Hematopoietic multipotent progenitor cell (in vitro differentiated cells): ENCODE data around the gene ISCA2. TPM values are rescaled to one million over a fixed set of nuclear protein-coding genes. Genes with fewer than 3 reads are reported as not detected.
"Not testable (repeated sequence)": the region's sequence is repeated elsewhere in the genome, so short reads cannot be mapped to it uniquely, and the experiment has no call there.

ENCODE experiments used
- DNase-seq, 3 donors: peaks; one replicate each; pipeline ENCODE4 v3.0.0-alpha.2; 2011 to 2015; ENCODE audit warnings: low read depth in 2 of 3, low spot score in 2 of 3
- total RNA-seq: library from RNA; depleted of rRNA; stranded (reverse); fragments of >200 nt; gene quantifications from one replicate; pipeline ENCODE4 v1.2.3, GENCODE V29; 2012

Gene ISCA2, protein sequence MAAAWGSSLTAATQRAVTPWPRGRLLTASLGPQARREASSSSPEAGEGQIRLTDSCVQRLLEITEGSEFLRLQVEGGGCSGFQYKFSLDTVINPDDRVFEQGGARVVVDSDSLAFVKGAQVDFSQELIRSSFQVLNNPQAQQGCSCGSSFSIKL
- 17.2 TPM for total RNA-seq

DNA sequence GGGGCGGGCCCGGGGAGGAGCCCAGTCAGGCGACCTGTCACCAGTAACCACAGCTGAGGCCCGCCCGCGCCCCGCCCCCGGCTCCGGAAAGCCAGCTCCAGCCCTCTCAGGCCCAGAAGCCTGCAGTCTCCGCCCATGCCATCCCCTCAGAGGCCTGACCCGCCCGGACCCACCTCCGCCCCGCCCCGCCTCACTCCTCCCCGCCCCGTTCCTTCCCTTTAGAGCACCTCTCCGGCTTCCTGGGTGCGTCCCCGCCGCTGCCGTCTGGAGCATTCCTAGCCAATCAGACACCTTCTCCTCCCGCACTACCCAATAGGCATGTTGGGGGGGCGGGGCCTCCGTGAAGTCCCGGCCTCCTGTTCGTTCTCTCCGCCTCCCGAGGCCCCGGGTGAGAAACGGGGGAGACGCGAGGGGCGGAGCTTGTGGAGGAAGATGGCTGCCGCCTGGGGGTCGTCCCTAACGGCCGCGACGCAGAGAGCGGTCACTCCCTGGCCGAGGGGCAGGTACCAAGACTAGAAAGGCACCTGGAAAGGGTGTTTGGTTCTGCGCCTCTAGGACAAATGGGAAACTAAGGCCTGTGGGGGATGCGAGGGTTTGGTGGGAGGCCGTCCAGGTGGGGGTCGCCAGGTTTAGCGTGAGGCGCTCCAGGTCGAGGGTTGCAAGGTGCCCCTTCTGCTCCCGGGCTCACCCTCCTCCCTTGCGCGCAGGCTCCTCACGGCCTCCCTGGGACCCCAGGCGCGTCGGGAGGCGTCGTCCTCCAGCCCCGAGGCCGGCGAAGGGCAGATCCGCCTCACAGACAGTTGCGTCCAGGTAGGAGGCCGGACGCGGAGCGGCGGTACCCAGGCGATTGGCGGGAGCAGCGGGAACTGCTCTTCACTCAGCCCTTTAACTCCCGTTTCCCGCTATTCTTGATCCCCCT is at the start of gene ISCA2:
ISCA2 (plus strand) TSS at position 423 of the 919 bp plus-strand sequence; CDS start at position 433, 10 bp downstream.
- DNase-seq: peak; percentile 90 to 99 (median 98)

DNA sequence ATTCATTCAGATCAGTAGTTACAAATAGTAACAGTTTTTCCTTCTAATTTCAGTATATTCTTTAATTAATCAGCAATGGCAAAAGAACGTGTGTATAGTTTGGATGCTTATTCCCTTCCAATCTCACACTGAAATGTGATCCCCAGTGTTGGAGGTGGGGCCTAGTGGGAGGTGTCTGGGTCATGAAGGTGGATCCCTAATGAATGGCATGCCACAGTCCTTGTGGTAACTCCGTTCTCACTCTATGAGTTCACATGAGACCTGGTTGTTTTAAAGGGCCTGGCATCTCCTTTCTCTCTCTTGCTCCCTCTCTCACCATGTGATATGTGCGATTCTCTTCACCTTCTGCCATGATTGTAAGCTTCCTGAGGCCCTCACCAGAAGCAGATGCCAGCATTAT is 48.7 kb upstream of the ISCA2 start:
- no peak for DNase-seq

DNA sequence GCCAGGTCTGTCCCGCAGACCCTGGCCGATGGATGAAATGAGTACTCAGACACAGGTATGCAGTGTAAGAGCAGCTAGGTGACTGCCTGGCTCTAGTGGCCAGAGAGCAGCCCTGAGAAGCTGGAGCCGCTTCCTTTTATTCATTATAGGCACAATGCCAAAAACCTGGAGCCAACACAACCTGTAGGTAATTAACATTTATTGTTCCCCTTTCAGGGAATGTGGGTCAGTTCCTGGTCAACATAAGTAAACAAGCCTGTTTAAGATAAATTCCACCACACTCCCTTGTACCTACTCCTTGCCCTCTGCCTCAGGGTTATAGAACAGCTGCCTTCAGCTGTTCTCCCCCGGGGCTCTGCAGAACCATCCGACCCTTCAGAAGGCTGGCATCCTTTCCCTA is 39.2 kb upstream of the ISCA2 start:
- not testable (repeated sequence) for DNase-seq

DNA sequence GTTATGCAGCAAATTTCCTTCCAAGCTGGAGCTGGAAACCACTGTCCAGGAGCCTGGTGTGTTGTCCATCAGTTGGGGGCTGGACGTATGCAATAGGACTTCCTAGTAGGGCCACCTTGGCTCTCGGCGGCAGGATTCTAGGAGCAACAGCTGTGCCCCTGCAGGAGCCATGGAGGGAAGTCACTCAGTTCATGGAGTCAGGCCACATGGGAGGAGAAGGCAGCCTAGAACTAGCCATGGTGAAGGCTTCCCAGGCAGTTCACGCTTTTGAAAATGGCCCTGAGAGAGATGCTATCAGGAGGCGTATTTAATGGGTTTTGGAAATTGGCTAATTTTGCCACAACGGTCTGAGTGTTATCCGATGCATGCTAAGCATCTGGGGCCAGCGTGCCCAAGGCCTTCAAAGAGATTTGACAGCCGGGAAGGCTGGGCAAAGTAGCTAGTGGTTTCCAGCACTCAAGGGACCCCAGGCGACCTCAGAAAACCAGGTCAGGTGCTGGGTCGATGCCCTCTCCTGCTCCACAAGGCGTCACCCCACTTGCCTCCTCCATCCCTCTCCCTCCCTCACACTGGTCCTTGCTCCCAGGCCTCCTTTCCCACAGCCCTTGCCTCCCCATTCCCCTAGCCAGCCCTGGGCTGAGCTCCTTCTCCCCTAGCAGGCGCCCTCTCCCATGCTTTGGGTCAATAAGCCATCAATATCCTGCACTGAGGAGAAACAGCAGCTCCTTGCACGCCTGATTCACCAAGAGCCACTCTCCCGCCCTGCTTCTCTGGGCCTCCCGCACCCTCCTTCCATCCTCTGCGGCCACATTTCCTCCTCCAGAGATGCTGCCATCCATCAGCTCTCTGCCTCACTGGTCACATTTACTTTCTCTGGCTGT is 36.6 kb upstream of the ISCA2 start:
- DNase-seq: no peak

DNA sequence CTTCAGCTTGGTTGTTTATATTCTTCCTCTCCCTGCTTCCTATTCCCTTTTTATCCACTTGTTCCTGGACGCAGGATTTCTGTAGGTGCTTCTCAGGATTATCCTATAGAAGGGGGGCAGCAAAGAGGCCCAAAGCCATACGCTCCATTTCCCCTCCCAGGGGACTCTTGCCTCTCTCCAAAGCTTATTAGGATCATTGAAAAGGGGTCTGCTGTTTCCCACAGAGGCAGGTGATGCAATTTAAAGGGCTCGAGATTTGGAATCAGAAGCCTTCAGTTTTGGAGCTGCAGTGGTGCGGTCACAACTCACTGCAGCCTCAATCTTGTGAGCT is 36.0 kb upstream of the ISCA2 start:
- DNase-seq: no peak

DNA sequence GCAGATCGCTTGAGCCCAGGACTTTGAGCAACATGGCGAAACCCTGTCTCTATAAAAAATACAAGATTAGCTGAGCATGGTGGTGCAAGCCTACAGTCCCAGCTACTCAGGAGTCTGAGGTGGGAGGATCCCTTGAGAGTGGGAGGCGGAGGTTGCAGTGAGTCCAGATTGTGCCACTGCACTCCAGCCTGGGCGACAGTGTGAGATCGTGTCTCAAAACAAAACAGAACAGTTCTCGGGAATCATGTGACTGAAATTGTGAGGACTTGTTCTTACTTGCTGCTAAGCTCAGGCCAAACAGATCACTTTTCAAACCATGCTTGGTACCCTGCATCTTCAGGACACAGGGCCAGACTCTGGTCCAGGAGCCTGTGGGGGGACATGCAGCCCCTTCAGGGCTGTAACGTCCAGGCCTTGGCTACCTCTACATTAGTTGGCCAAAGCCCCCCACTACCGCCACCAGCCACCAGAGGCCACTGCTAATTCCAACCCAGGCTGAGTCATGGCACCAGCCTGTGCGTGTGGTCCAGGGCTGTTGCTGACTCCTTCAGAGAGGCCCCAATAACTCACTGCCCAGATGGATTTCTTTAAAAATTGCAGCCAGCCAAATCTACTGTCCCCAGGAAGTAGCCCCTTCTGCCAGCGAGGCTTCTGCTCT is 34.1 kb upstream of the ISCA2 start:
- peak in 2 of 3 donors; percentile 53 to 70 for DNase-seq

DNA sequence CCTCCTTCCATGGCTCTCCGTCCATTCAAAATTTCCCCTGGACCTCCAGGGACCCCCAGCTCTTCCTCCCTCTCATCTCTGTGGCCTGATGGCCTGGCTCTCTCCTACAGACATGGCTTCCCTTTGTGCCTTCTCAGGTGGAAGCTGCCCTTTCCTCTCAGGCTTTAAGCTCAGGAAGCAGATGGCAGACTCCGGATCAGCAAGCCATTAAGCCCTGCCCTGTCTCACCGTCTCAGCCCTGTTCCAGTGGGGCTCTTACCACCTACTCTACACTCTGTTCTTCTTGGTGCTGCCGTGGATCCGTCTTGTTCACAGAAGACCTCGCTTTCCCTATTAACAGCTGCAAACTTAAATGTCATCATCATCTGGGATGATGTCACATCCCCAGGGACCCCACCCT is 33.6 kb upstream of the ISCA2 start:
- peak in 2 of 3 donors; percentile 1 to 44 for DNase-seq

DNA sequence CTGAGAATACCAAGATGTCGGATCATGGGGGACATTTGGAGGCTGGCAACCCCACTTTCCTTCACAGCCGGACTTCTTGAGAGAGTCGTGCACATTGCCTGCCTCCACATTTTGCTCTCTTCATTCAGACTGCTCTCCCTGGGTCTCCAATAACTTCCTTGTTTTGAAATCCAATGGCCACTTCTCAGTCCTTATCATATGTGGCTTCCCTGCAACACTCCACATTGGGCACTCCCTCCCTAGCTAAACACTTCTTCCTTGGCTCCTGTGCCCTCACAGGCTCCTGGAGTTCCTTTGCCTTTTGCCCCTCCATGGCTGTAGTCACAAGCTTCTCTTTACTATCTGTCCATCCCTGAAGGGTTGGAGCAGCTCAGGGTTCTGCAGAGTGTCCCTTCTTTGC is 30.6 kb upstream of the ISCA2 start:
- DNase-seq: no peak

DNA sequence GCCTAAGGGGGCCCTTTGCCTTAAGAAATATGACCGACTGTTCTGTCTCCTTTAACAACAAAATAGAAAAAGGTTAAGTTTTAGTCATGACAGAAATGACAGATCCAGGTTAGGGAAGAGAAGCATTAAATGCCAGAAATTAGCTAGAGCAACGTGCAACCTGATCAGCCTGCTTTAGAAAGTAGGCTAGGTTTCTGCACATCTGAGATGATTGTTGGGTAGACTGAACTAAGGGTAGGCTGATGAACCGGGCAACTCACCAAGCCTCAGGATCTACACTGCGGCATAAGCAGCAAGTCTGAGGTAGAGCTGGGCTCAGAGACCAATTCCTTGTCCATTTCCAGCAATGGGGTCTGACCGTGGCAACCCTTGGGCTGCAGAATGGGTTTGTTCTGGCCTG is 29.9 kb upstream of the ISCA2 start:
- no peak for DNase-seq

DNA sequence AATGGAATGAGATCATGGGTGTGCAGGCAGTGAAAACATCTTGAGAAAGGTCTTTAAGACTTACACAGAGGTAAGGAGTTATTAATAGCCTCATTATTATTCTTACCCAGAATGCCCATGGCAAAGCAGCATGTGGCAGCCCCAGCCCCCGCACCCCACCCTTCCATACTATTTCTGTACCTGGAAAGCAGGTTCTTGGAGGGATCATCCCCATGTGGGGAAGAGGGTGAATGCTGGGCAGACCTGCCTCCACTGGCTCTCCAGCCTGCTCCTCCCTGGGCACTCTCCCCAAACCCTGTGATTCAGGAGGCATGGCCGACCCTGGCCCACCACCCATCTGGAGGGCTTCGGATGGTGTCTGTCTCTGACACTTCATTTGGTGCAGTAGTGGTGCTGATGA is 28.8 kb upstream of the ISCA2 start:
- no peak for DNase-seq

DNA sequence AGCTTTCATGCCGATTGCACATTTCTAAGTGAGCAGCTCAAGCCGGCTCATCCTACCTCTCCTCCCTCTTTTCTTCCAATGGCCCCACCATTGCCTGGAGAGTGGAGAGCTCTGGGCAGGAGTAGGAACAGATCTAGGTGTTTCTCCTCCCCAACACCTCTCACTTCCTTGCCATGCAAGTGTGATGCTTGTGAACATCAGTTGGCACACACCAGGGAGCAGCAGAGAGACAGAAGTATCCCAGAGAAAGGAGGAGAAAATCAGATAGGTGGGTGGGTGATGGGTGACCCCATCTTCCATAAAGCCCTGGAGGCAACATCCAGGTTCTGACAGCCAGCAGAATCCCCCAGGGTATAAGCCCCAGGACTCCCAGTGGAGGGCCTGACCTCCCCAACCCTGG is 28.2 kb upstream of the ISCA2 start:
- no peak for DNase-seq

DNA sequence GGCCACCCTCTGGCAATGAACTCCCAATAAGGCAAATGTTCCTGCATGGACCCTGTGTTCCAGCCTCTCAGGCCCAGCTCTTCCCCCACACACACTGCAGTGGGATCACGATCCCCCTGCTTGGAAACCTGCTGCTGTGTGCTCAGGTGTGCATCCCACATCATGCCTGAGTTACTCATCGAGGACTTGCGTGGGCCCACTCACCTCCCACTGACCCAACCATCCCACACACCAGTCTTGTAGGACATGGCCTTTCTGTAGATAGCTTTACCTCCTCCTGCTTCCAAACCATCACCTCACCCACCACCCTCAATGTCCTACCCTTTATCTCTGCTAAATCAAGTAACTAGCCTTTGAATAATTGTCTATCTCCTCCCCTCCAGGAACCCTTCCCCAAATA is 25.1 kb upstream of the ISCA2 start:
- no peak for DNase-seq

DNA sequence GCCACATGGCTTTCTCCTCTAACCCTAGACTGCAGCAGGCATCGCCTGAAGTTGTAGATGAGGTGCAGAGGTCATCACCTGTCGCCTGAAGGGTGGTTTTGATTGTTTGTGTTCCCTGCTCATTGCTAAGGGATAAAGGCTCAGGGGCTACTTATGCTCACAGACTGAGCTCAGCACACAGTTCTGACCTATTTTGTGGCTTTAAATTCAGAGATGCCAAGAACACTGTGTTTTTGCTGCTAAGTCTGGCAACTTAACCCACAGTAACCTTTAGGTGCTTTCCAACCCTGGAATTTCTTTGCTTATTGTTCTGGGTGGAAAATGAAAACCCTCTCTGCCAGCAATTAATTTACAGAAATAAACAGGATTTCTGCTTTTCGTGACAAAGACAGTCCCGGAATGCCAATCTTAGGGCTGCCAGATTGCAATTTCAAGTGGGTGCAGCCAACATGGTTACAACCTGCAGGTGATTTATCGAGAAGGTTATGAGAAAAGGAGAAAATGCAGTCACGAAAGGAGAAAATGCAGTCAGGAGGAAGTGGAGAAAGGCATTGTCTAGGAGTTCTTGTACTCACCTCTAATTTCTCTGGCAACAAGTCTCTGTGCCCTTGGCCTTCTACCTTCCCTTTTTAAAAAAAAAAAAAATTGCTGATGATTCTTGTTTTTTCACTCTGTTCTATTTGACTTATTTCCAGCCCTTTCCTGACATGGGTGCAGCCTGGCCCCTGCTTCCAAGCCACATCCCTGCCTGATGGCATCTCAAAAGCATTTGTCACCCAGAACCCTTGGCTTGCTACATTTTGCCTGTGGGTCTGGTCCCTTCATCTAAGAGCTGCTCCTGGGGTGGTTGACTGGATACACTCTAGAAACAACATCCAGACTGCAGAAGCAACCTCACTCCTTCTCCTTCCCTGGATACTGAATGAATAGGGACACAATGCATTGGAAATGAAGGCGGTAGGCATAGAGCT is 23.7 kb upstream of the ISCA2 start:
- no peak for DNase-seq

DNA sequence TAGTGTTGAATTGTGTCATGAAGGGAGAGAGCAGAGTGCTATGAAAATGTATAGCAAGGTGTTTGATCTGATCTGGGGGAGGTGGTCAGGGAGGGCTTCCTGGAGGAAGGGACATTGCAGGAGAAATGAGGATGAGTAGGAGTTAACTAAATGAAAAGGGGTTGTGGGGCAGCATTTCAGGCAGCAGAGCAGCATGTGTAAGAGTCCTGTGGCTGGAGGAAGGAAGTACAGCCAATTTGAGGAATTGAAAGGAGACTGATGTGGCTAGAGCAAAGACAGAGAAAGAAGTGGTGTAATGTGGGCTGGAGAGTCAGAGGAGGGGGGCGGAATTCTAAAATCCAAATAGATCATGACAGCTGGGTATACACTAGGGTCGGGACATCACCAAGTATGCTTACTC is 21.0 kb upstream of the ISCA2 start:
- DNase-seq: no peak

DNA sequence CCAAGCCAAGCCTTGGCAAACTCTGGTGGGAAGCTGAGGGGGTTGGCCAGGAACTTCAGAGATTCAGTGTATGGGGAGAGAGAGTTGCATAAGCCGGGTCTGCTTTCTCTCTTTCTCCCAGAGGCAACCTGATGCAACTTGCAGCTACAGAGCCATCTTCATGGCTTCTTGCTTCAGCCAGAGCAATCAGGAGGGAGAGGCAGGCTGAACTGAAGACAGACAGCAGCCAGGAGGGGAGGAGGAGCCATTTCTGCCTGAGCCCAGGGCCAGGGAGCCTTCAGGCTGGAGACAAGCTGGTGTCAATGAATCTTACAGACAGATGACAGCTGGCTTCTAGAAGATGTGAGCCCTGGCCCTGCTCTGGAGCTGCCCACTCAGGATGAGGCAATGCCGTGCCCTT is 19.2 kb upstream of the ISCA2 start:
- DNase-seq: no peak

DNA sequence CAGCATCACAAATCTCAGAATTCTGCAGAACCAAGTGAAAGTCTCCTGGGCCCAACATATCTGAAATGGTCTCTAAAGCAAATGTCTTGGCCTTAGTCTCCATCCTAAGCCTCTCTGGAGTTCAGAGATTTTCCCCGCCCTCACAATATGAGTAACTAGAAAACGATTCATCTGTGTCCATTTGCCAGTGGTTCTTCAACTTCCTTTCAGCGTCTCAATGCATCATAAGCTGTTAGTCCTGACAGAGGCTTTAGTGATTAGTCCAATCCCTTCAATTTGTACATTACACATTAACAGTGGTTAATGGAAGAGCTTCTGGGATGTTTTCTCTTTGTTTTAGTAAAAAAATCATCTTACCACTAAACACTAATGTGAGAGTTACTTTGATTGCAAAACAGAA is 17.9 kb upstream of the ISCA2 start:
- DNase-seq: no peak

DNA sequence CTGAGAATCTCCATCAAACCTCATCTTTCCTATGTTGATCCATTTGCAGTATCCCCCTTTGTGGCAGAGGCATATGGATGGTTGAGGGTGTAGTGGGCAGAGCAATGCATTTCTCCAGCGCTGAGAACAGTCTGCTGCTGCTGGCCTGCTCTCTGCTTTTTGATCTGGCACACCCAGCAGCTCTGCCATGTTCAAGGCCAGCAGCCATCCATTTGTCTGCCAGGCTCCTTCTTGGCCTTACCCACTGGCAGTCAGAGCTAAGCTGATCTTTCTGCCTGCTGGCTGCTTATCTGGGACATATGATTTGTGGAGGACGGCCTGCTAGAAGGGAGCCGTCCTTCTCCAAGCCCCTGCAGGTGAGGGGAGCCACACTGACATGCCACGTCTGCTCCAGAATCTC is 17.5 kb upstream of the ISCA2 start:
- no peak for DNase-seq

DNA sequence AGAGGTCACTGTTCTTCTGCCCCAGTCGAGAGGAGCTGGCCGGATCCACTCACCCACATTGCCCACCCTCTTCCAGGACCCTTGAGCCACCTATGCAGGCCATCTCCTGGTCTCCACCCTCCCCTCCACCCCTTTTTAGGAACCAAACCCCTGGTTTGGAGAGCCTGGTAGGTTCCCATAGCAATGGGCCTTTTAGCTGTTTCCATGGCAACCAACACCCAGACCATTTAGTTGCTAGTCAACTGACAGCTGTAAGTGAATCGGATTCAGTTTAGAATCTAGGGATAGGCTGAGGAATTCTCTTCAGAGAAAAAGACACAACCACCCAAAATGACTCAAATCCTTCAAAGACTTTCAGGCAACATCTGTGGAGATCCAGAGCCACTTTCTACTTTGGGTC is 17.0 kb upstream of the ISCA2 start:
- DNase-seq: no peak

DNA sequence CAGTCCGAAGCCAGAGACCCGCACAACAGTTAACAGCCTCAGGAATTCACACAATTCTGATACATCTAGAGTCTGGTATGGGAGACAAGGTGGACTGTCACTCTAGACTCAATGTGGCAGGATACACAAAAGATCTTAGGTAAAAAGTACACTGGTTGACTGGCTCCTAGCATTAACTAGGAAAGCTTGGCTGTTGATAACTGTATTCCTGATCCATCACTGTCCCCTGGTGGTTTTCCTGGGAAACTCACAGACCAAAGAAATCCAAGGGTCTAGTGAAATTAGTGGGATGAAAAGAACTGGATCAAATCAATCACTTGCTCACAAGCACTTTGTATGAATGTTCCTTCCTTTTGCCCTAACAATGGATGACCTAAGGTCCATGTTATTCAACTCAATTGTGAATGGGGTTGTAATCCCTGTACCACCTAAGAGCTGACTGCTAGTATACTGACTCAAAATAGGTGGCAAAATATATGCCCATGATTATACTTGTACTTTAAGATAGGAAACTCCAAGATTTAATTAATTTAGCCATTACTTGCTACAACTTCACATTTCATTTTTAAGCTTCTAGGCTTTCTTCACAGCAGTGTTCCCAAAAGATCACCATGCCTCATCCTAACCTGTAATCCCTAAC is 14.4 kb upstream of the ISCA2 start:
- DNase-seq: peak in 1 of 3 donors; percentile 16
